Neural crest cell (in vitro differentiated cells): ENCODE data around the gene ACVR2A. TPM values are rescaled to one million over a fixed set of nuclear protein-coding genes. Genes with fewer than 3 reads are reported as not detected.

Source experiments
- DNase-seq: peaks from one replicate; pipeline ENCODE4 v3.0.0; 2021; ENCODE audit warnings: low read depth, mixed read lengths, low spot score
- H3K27ac Mint-ChIP-seq: one replicate; pipeline ENCODE4 v1.8.0; 2021; ENCODE audit warnings: mild to moderate bottlenecking, mixed read lengths; ENCODE audit not compliant: unreplicated experiment
- H3K27me3 Mint-ChIP-seq: 2 replicates; pipeline ENCODE4 v1.8.0; 2021; ENCODE audit warnings: low read depth, mild to moderate bottlenecking, mixed read lengths
- H3K36me3 Mint-ChIP-seq: 2 replicates; pipeline ENCODE4 v1.8.0; 2021; ENCODE audit warnings: low read depth, mild to moderate bottlenecking, mixed read lengths
- H3K4me1 Mint-ChIP-seq: 2 replicates; pipeline ENCODE4 v1.8.0; 2021; ENCODE audit warnings: mixed read lengths
- H3K4me3 Mint-ChIP-seq: one replicate; pipeline ENCODE4 v1.8.0; 2021; ENCODE audit warnings: mild to moderate bottlenecking, mixed read lengths
- H3K9me3 Mint-ChIP-seq: 2 replicates; pipeline ENCODE4 v1.8.0; 2021; ENCODE audit warnings: mixed read lengths
- CTCF ChIP-seq: fragments of 200-600 bp; sonication (generic); conservative IDR thresholded peaks from 2 replicates; pipeline ENCODE4 v1.5.0; 2021; ENCODE audit warnings: antibody characterized with exemption, mild to moderate bottlenecking
- total RNA-seq: library from RNA; stranded (reverse); gene quantifications from 2 replicates; pipeline ENCODE4 v1.2.1, GENCODE V29; 2021

The ACVR2A gene
- total RNA-seq, 1 donor from 2014 or later: 26.8 TPM

GRCh38 chr2:147917161-147917560, 72.3 kb downstream of the ACVR2A start:
- Mint-ChIP-seq H3K9me3 (no peaks in the 10 kb centered on the region), H3K4me1 (peaks cover 18% of the 10 kb centered on the region), H3K27me3 (no peaks in the 10 kb centered on the region), H3K36me3 (peaks cover 15% of the 10 kb centered on the region), H3K4me3 (no peak overlapping the region), H3K27ac (no peak overlapping the region)
- no peak for TF ChIP-seq CTCF
- DNase-seq: no peak

GRCh38 chr2:147923846-147924245, 79.0 kb downstream of the ACVR2A start:
- DNase-seq: no peak
- Mint-ChIP-seq H3K36me3 (peaks cover 26% of the 10 kb centered on the region), H3K4me1 (peaks cover 4% of the 10 kb centered on the region), H3K9me3 (no peaks in the 10 kb centered on the region), H3K4me3 (no peak overlapping the region), H3K27ac (no peak overlapping the region), H3K27me3 (no peaks in the 10 kb centered on the region)
- TF ChIP-seq CTCF: no peak

DNA sequence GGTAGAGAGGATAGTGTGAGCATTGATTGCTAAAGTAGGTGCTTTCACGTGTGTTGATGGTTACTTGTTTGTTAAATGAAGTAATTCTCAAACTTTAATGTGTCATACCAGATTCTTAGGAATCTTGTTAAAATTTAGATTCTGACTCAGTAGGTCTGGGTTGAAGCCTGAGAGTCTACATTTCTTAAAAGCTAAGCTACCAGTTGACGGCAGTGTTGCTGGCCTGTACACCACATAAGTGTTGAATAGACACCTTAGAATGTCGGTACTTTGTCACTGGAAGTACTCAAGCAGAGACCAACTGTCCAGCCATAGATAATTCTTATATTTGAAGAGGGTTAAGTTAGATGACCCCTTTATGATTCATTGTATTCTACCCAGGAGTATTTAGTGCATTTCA, 79.8 kb downstream of the ACVR2A start:
- no peaks in the 10 kb centered on the region for H3K27me3 Mint-ChIP-seq
- DNase-seq: no peak
- peaks cover 22% of the 10 kb centered on the region for H3K36me3 Mint-ChIP-seq
- H3K9me3 Mint-ChIP-seq: no peaks in the 10 kb centered on the region
- peaks cover 4% of the 10 kb centered on the region for H3K4me1 Mint-ChIP-seq
- H3K27ac Mint-ChIP-seq: no peak overlapping the region
- H3K4me3 Mint-ChIP-seq: no peak overlapping the region
- no peak for TF ChIP-seq CTCF

- Mint-ChIP-seq H3K4me1 (peaks cover 4% of the 10 kb centered on the region), H3K36me3 (peaks cover 23% of the 10 kb centered on the region), H3K27ac (no peak overlapping the region), H3K27me3 (no peaks in the 10 kb centered on the region), H3K9me3 (no peaks in the 10 kb centered on the region), H3K4me3 (no peak overlapping the region)
- DNase-seq: no peak
- no peak for TF ChIP-seq CTCF
These were observed 81.1 kb downstream of the ACVR2A start for GRCh38 chr2:147925886-147926285.

DNA sequence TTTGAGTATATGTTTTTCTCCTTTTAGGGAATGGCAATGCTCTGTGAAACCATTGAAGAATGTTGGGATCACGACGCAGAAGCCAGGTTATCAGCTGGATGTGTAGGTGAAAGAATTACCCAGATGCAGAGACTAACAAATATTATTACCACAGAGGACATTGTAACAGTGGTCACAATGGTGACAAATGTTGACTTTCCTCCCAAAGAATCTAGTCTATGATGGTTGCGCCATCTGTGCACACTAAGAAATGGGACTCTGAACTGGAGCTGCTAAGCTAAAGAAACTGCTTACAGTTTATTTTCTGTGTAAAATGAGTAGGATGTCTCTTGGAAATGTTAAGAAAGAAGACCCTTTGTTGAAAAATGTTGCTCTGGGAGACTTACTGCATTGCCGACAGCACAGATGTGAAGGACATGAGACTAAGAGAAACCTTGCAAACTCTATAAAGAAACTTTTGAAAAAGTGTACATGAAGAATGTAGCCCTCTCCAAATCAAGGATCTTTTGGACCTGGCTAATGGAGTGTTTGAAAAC, 82.3 kb downstream of the ACVR2A start:
- H3K4me3 Mint-ChIP-seq: no peak overlapping the region
- peaks cover 4% of the 10 kb centered on the region for H3K4me1 Mint-ChIP-seq
- peak overlapping the region; percentile 16 for H3K27ac Mint-ChIP-seq
- DNase-seq: no peak
- no peaks in the 10 kb centered on the region for H3K27me3 Mint-ChIP-seq
- peaks cover 23% of the 10 kb centered on the region for H3K36me3 Mint-ChIP-seq
- H3K9me3 Mint-ChIP-seq: no peaks in the 10 kb centered on the region
- TF ChIP-seq CTCF: no peak
